Right lobe of liver (tissue), 4 donors: ENCODE measurements around the gene KCNB1.

Source experiments
- POLR2A ChIP-seq: fragments of 450-650 bp; IDR thresholded peaks from one replicate; pipeline ENCODE4 v1.6.1; 2017; ENCODE audit warnings: antibody characterized with exemption, mild to moderate bottlenecking
- TF ChIP-seq, protein P1 (sequence below), 4 donors: fragments of 200-600 bp in 3 of 4; fragments of 450-650 bp in 1 of 4; IDR thresholded peaks; one replicate each; pipeline versions ENCODE4 v1.5.1 to v1.8.0; 2016 to 2022; ENCODE audit warnings: antibody characterized with exemption in 4 of 4, mild to moderate bottlenecking in 2 of 4
- donor health status: DM: no; HTN: no; CAD: no.
- donor health status: DM: no; HTN: no; CAD: no.
- donor health status: DM: no; HTN: yes; CAD: no.

DNA sequence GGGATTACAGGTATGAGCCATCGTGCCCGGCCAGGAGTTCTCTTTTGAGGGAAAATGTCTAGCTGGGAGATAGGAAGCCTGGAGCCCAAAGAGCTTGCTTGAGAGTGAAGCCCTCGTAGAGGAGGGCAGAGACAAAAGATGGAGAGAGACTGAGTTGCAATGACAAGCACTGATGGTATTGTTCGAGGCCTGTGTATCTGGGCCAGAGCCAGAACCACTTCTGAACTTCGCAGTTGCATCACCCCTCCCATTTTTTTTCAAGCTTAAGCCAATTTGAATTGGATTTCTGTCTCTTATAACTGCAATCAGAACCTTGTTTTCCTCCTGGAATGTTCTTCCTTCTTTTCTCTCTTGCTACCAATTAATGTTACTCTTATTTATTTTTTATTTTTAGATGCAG, 83.1 kb downstream of the KCNB1 start:
- no peak for TF ChIP-seq POLR2A
- TF ChIP-seq, protein P1, sequence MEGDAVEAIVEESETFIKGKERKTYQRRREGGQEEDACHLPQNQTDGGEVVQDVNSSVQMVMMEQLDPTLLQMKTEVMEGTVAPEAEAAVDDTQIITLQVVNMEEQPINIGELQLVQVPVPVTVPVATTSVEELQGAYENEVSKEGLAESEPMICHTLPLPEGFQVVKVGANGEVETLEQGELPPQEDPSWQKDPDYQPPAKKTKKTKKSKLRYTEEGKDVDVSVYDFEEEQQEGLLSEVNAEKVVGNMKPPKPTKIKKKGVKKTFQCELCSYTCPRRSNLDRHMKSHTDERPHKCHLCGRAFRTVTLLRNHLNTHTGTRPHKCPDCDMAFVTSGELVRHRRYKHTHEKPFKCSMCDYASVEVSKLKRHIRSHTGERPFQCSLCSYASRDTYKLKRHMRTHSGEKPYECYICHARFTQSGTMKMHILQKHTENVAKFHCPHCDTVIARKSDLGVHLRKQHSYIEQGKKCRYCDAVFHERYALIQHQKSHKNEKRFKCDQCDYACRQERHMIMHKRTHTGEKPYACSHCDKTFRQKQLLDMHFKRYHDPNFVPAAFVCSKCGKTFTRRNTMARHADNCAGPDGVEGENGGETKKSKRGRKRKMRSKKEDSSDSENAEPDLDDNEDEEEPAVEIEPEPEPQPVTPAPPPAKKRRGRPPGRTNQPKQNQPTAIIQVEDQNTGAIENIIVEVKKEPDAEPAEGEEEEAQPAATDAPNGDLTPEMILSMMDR (IDR thresholded peaks at IDR 0.05) = no peak
